NCI-H526 treated with DMSO at 0.1 percent for 48 hours (cell line): ENCODE measurements around the gene MAMSTR.

Source experiments
- DNase-seq: peaks from one replicate; lab custom pipeline; 2025; lab: John Stamatoyannopoulos, UW

Gene MAMSTR

DNA sequence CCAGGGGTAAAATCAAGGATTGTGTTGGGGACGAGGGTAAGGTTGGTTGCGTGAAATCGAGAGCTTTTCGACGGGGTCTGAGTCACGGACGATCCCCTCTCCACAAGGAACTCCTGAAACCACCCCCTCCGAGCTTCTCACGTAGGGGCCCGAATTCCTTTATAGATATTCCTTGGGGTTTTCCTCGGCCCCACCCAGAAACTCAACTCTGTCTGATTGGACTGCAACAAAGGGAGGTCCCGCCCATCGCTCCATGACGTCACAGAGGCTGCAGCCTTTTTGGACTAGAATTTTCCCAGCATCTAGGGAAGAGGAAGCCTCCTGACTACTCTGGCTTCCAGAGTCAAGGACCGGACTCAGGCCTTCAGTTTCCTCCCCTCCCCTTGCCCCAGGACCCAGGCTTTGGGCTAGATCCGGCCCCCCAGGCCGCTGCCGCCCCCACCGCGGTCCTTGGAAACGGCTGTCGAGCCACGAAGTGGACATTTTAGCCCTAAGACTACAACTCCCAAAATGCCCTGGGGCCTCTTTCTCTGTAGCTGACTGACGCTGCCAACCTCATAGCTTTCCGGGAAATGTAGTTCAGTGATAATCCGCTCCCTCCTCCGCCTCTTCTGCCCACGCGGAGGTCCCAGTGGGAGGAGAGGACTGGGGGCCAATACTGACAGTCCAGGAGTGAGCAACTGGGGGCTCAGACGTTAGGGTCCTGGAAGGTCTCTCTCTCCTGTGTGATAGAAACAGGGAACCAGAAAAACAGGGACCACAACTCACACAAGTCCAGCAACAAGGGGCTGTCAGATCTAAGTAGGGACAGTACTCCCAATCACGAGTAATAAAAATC lies 27.4 kb upstream of the MAMSTR start, which contains the start of gene IZUMO1:
Gene IZUMO1 (minus strand): TSS at position 172 of the 838 bp plus-strand sequence. CDS start 1,050 bp downstream, outside the sequence.
- no peak for DNase-seq

DNA sequence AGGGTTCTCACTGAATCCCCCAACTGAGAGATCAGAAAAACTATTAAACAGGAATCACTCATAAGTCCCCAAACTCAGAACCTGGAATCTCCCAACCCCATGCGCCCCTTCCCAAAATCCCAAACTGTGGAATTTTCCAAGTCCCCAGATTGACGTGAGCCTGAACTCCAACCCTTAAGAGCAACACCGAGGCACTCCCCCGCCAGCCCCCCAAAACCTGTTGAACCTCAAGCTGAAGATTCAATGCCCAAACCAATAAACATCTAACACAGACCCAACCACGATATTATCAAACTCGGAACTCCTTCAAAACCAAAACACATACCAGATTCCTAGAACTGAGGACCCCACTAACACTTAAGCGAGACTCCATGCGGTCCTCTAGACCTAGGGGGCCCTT lies 26.6 kb upstream of the MAMSTR start:
- no peak for DNase-seq

DNA sequence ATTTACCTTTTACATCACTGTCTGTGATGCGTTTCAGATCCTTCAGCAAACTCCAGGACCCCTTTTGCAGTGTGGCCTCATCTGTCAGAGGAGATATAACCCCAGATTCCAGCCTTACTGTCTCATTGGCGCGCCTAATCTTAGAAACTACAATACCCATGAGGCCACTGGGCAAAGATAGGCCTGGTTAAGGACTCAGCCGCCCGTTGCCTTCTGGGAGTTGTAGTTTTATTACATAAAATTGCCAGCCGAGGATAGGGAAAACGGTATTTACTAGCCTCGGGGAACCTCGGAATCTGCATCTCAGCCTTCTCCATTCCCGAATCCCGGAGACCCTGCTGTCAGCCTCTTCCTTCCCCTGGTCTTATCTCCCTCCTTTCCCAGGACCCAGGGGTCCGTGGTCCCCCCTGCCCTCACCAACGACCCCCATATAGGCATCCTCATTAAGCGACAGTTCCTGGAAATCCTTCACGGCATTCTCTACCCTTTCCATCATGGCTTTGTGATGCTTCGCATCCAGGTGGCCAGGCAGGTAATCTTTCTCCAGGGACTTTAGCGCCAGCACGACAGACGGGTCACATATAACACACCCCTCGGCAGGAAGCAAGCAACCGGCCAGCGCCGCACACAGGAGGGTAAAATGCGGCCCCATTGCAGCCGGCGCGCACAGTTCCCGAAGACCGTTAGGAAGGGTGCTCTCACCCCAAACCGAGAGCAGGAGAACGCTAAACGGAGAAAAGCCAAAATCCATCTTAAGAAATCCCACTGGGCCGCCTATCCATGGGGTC lies 25.9 kb upstream of the MAMSTR start:
- peak; percentile 18 for DNase-seq

DNA sequence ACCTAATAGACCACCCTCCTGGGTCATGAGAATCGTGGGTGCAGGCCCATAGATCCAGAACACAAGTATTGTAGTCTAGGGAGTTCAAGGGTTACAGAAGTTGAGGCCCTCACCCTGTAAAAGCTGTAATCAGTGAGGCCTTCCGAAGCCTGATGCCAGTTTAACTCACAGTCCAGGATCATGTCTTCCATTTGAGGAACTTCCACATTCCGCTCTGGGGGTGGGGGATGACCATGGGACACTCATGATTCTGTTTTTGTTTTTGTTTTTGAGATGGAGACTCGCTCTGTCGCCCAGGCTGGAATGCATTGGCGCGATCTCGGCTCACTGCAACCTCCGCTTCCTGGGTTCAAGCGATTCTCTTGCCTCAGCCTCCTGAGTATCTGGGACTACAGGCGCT lies 22.6 kb upstream of the MAMSTR start:
- no peak for DNase-seq

DNA sequence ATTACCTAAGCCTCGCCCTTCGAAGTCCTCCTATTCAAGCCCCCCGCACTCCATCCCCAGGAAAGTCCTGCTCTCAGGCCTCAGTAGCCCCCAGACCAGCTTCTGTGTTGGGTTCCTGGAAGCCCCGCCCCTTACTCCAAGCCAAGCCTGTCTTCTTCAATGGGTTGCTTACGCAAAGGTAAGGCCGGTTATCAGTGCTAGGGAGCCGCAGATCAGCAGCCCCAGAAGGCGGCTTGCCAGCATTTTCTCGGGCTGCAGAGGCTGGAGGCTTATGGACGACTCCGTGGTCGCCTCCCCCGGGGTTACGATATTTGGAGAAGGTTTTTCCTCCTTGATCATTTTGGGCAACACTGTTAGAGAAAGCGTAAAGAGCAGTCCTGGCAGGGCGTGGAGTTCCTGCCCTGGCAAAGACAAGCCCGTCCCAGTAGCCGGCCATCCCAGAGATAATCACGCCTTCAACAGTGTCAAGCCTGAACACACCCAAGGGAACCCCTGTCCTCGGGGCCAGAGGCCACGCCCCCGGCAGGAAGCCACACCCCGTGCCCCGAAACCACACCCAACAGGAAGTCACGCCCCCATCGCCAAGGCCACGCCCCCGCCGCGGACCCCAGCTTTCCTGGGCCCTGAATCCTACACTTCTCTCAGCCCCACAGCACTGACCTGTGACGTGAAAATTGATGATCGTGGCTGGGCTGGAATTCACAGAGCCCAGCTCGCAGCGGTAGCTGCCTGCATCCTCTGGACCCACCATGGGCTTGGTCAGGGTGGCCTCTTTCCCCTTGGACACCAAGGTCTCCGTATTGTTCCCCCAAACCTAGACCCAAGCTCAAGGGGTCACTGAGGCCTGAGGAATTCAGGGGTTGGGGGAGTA lies 21.8 kb upstream of the MAMSTR start:
- no peak for DNase-seq

DNA sequence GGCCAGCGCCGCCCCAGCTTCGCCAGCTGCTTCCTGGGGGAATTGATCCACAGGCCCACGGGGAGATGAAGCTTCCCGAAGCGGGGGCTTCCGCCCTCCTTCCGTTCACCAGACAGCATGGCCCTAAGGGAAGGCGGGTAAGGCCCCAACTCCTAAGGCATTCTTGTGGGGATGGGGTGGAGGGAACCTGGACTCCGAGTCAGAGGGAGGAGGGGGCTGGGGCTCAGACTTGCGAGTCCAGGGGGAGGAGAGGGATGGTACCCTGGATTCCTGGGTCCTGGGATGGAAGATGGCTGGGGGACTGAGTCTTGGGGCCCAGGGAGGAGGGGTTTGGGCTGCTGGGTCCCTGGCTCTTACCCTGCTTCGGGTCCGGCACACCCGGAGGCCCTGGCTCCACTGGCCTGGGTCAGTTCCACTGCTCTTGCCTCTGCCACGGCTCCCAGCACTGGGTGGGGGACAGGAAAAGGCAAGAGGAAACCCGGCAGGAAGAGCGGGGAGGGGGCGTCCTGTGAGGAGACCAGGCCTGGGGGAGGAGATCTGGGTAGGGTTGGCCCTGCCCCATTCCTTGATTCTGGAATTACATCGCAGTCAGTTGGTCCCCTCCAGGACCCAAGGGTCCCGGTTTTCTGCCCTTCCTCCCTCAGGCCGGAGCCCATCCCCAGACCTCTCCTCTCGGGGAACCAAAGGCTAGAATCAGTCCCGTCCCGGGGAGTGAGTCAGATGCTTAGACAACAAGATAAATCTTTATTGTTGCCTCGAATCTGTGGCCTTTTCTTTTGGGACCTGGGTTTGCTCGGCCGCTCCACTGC lies 20.8 kb upstream of the MAMSTR start, which contains the start of gene RASIP1:
Gene RASIP1 (minus strand): TSS at position 447 of the 809 bp plus-strand sequence. CDS start 328 bp downstream, at position 119.
- no peak for DNase-seq

DNA sequence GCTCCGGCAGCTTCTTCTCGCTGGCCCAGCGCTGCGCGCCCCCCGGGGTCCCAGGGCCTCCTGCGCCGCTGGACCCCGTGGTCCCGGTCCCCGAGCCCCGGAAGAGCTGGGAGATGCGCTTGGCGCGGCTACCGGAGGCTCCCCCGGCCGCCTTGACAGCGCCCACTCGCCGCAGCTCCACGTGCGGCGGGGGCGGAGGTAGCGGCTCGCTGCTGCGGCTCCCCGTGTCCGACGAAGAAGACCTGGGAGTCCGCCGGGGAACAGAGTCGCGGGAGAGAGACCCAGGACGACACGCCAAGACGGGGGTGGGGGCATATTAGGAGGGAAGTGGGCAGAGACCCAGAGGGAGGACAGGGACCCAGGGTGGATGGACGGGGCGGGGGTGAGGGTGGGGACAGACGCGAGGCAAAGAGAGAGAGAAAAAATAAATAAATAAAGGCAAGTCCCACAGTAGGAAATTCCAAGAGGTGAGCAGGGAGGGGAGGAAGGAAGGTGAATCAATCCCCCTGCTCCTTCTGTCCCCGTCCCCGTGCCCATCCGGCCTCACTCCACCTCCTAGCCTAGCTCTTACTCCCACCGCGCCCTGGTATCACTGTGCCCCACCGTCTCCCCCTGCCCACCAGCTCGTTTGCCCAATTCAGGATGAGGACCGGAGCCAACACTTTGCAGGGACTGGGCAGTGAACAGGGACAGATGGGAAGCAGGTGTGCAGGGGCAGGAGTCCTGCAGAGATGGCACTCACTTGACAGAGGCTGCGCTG lies 20.1 kb upstream of the MAMSTR start:
- no peak for DNase-seq

DNA sequence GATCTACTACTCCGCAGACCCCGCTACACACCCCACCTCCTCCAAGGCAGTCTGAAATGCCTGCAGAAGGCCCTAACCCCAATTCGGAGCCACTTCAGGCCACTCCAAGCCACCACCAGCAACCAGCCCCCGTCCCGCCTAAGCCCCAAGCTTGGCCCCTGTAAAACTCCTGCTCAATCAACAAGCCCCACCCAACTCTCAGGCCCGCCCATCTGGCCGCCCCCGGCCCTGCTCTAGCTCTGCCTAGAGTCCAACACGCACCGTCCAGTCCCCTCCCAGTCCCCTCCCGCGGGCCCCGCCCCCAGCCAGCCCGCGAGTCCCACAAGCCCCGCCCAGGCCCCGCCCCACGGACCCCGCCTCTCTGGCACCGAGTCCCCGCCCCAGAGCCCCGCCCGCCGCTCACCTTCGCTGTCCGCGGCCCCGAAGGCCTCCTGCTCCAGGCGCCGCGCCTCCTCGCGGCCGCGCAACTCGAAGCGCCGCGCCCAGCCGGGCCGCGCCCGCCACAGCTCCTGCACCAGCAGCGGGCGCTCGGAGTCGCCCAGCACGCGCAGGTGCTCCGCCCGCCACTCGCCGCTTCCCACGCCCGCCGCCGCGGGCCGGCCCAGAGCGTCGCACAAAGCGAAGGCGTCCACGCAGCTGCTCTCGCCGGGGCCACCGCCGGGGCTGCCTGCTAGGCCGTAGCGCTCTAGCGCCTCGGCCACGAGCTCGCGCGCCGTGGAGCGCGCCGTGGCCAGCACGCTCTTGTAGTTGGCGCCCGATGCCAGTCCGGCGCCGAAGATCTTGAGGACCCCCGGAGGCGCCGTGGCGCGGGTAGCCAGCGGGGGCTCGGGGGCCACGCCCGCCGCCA lies 19.3 kb upstream of the MAMSTR start:
- DNase-seq: peak; percentile 95

DNA sequence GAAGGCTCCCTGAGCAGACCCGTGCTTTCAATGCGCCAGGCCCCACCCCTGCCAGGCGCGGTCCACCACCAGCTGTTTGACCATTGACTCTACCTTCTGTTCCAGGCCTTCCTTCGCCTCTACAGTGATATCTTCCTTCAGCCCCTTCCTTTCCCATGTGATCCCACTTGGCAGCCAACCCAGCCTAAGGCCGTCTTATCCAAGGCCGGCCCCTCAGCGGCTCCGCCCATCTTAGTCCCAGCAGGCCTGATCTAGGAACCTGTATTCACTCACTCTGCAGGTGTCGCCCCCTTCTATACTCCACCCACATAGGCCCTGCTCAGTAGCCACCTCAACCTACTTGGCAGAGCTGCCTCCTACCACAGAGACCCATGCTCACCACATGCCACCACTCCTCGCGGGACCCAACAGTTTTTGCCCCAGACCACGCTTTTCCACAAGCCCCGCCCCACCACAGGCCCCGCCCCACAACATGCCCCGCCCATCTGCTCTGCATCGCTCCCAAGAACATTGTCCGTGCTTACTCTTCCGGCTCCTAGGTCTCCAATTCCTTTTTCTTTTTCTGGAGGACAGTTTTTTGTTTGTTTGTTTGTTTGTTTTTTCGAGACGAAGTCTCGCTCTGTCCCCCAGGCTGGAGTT lies 18.0 kb upstream of the MAMSTR start:
- DNase-seq: no peak

DNA sequence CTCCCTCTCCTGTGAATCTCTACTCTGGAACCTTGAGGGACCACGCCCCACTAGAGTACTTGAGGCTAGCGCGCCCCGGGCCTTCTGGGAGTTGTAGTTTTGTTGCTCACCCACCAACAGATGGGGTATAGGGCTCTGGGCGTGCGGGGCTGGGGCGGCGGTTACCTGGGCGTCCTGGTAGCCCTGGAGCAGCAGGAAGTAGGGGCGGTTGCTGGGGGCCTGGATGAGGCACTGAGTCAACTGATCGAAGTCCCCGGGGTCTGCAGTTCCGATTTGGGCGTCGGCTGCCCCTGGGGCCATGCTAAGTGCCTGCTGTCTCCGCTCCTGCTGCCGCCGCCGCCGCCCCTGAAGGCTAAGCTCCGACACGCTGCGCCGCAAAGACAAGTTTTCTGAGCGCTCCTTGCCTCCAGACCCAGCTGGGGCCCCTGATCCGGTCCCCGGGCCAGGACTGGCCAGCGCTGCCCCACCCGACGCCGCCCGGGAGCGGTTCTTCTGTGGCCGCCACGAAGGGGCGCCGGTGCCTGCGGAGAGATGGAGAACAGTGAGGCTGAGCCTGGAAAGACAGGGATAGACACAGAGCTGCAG lies 15.6 kb upstream of the MAMSTR start:
- peak; percentile 50 for DNase-seq

DNA sequence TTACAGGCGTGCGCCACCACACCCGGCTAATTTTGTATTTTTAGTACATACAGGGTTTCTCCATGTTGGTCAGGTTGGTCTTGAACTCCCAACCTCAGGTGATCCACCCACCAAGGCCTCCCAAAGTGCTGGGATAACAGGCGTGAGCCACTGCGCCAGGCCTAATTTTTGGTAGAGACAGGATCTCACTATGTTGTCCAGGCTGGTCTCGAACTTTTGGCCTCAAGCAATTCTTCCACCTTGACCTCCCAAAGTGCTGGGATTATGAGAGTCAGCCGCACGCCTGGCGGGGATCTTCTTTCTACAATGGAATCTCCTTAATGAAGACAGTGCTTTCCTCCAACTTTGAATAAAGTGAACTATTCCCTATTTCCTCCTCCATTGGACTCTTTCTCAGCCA lies 15.1 kb upstream of the MAMSTR start:
- no peak for DNase-seq

DNA sequence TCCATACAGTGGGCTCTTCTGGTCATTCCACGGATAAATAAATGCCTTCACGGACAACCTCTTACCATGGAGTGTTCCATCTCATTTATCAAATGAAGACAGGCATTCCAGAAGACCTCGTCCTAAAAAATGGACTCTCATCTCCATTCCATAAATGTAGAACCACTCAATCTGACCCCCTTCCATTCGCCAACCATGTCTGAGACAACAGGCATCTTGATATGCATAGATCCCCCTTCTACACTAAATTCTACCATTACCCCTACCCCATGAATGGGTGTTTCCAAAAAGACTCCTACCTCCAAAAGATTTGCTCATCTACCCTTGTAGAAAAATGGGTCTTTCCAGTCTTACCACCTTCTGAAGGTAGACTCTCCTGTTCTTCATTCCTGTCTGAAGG lies 11.9 kb upstream of the MAMSTR start:
- DNase-seq: no peak

DNA sequence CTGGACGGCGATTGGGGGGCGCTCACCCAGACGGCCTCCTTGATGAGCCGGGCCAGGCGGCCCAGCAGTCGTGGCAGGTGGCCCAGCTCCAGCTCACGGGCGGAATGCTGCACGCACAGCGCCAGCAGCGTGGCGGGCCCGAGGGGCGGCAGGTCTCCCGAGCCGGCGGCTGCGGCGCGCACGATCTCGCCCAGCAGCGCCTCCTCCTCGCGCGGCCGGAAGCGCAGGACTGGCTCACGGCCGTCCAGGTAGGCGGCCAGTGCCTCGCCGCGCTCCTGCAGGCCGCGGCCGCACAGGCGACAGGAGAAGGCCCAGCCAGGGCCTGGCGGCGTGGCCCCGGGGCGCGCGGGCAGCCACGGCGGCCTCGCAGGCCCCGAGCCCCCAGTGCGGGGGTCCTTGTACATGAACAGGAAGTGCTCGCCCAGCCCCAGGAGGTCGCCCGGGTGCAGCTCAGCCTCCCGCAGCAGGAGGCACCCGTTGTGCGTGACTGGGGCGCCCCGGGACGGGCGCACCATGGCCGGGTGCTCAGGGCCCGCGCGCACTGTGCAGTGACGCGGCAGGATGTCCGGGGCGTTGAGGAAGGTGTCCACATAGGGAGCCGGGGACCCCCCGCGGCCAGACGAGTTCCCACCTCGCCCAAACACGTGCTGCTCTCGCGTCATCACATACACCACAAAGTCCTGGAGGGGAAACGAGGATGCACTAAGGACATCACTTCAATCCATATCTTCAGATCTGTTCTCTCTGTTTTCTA lies 9.6 kb upstream of the MAMSTR start:
- DNase-seq: no peak

DNA sequence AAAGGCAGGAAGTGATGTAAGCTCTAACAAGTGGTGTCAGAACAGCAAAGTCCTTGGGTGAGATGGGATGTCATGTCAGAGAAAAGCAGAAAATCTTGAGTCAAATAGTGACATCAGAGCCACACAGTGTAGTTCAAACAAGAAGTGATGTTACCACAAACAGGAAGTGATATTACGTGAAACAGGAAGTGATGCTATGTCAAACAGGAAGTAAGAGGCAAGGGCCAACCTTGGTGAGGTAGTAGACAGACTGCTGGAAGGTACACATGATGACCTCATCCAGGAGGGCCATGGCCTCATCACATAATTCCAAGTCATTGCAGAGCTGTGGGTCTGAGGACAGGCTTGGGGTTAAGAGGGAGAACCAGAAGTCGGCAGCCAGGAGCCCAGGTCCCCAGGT lies 7.0 kb upstream of the MAMSTR start:
- DNase-seq: no peak

DNA sequence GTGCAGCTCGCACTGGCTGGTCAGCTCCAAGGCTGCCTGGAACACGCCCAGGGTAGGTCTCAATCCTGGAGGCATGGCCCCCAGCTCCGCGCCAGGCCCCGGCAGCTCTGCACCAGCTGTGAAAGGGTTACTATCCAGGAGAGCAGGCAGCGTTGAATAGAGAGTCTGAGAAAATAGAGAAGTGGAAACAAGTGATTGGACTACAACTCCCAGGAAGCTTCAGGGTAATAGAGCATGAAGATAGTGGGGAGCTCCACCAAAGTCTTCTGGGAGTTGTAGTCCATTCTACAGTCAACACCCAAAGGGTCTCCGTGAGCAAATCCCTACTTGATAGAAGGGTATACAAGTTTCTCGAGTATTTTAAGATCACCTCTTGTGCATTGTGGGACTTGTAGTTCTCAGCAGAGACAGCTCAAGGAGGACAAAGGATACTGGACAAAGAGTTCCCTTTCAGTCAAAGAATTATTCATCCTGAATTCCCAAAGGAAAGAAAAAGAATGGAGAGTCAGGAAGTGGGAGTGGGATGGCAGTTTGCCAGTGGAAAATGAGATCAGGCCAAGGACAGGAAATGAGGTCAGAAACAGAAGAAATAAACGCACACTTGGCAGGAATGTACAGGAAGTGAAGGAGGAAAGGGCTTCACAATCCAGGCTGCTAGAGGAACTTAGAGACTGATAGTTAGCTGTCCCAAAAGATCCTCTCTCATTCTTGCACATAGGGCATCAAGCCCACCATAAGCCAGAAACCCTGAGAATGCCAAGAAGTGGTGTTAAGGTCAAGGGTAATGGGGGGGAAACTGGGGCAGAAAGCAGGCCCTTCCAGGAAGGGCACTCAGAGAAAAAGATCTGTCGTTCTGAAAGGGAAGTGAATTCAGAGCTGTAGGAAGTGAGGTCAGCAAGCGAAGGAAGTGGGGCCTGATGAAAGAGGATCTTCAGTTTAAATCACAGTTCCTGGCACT lies 5.5 kb upstream of the MAMSTR start:
- DNase-seq: peak; percentile 12

DNA sequence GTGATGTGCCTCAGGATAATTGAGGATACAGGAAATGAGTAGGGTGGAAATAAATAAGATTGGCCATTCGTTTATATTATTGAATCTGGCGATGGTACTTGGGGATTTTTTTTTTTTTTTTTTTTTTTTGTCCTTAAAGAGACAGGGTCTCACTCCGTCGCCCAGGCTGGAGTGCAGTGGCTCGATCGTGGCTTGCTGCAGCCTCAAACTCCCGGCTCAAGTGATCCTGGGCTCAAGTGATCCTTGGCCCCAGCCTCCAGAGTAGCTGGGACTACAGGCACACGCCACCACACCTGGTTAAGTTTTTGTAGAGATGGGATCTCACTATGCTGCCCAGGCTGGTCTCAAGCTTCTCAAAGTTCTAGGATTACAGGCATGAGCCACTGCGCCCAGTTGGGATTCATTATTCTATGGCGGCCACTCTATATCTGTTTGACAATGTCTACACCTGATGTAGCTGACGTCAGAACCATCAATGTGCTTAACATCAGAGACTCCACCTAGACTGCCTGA lies 2.7 kb upstream of the MAMSTR start:
- DNase-seq: no peak
